Measurements from ENCODE around the gene PRSS38. TPM values are rescaled to one million over a fixed set of nuclear protein-coding genes. Genes with fewer than 3 reads are reported as not detected.

The PRSS38 gene
- total RNA-seq, result not detected in 2 replicates

DNA sequence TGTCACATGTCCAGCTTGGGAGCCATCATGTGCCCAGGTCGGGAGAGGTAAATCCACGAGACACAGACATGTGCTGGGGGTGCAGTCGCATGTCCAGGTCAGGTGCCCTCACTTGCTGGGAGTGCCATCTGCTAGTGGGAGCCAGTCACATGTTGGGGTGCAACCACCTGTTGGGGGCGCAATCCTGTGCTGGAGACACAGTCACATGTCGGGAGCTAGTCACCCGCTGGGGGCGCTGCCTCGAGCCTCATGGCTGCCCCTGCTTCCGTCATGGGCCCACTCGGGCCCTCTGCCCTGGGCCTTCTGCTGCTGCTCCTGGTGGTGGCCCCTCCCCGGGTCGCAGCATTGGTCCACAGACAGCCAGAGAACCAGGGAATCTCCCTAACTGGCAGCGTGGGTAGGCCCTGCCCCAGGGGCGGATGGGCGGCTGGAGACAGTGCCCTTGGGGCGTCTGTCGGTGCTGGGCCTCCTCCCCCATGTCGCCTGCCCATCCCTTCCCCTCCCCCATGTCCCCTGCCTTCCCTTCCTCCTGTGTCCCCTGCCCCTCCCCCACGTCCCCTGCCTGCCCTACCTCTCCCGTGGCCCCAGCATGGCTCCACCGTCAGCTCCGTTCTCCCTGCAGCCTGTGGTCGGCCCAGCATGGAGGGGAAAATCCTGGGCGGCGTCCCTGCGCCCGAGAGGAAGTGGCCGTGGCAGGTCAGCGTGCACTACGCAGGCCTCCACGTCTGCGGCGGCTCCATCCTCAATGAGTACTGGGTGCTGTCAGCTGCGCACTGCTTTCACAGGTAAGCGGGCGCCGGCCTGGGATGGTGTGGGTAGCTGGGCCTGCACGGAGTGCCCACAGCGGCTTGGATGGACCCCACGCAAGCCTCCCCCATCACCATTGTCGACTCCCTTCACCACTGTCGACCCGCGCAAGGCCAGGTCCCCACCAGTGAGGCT is at the start of gene PRSS38:
PRSS38 (plus strand) TSS at position 208 of the 942 bp plus-strand sequence; CDS start at position 250, 42 bp downstream.

Other genes starting within 250 kb of the PRSS38 start
- gene JMJD4, start 80.4 kb upstream of the PRSS38 start, total RNA-seq, result 30.3 and 48.3 TPM in 2 replicates
- gene SNAP47, start 80.2 kb upstream of the PRSS38 start, total RNA-seq, result 63.1 and 79.2 TPM in 2 replicates
- gene WNT9A, start 132.3 kb downstream of the PRSS38 start, total RNA-seq, result 1.7 and 3.5 TPM in 2 replicates
- not detected in 2 replicates for gene WNT3A, start 191.3 kb downstream of the PRSS38 start, total RNA-seq